Activated T-cell treated with anti-CD3 and anti-CD28 coated beads, Interleukin-2, amount 50 U/mL, for 72 hours (primary cell): ENCODE data around the gene CHN1. TPM values are rescaled to one million over a fixed set of nuclear protein-coding genes. Genes with fewer than 3 reads are reported as not detected.

Source experiments
- ATAC-seq, 2 donors: fragments of 150-1000 bp; cut with Tn5 transposase; replicated peaks in 1 of 2; 2 replicates each; pipeline ENCODE4 v1.10.0; 2021; ENCODE audit warnings: moderate library complexity in 2 of 2, mild to moderate bottlenecking in 1 of 2
- DNase-seq, 2 donors: peaks; one replicate each; pipeline ENCODE4 v3.0.0; 2021 to 2022; ENCODE audit warnings: mixed read lengths in 1 of 2
- H3K27ac Mint-ChIP-seq: one replicate; pipeline ENCODE4 v1.8.0; 2022; ENCODE audit warnings: mild to moderate bottlenecking, moderate library complexity, mixed read lengths
- H3K27me3 Mint-ChIP-seq: one replicate; pipeline ENCODE4 v1.8.0; 2022; ENCODE audit warnings: low read depth, mixed read lengths
- H3K36me3 Mint-ChIP-seq, 2 donors: one replicate each; pipeline ENCODE4 v1.8.0; 2022; ENCODE audit warnings: mixed read lengths in 2 of 2, mild to moderate bottlenecking in 1 of 2; ENCODE audit not compliant: insufficient read depth in 2 of 2
- H3K4me1 Mint-ChIP-seq: one replicate; pipeline ENCODE4 v1.8.0; 2022; ENCODE audit warnings: low read depth, mixed read lengths
- H3K4me3 Mint-ChIP-seq, 2 donors: one replicate each; pipeline ENCODE4 v1.8.0; 2022; ENCODE audit warnings: mild to moderate bottlenecking in 2 of 2, mixed read lengths in 2 of 2, moderate library complexity in 2 of 2
- H3K9me3 Mint-ChIP-seq, 2 donors: one replicate each; pipeline ENCODE4 v1.8.0; 2022; ENCODE audit warnings: mixed read lengths in 2 of 2
- total RNA-seq, 2 donors: library from RNA; stranded (reverse); gene quantifications; one replicate each; pipeline ENCODE4 v1.2.3, GENCODE V29; 2022

The CHN1 gene
- total RNA-seq, 2 donors from 2014 or later: 5.1 to 5.3 TPM

DNA sequence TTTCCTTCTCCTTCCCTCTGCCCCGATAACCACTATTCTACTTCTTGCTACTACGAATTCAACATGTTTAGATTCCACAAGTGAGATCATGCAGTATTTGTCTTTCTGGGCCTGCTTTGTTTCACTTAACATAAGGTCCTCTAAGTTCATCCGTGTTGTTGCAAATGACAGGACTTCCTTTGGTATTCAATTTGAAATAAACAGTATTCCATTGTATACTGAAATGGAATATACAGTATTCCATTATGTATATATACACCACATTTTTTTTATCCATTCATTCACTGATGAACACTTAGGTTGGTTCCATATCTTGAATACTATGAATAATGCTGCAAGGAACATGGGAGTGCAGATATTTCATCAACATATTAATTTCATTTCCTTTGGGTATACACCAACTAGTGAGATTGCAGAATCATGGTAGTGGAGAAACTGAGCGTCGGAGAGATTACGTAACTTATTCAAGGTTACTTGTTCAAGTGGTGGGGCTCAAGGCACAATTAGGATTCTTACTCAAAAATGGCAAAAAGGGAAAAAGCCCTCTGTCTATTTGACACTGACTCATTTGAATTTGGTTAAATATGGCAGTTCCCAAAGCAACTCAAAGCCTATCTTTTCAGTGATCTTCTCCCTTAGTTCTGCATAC, 85.1 kb downstream of the CHN1 start:
- H3K4me3 Mint-ChIP-seq: no peak overlapping the region
- no peak overlapping the region for H3K27ac Mint-ChIP-seq
- no peaks in the 10 kb centered on the region for H3K4me1 Mint-ChIP-seq
- H3K36me3 Mint-ChIP-seq: peaks cover 1 to 2% of the 10 kb centered on the region in 2 donors
- DNase-seq: no peak
- no peaks in the 10 kb centered on the region for H3K27me3 Mint-ChIP-seq
- no peak for ATAC-seq
- peaks cover 2% of the 10 kb centered on the region in 2 donors for H3K9me3 Mint-ChIP-seq

DNA sequence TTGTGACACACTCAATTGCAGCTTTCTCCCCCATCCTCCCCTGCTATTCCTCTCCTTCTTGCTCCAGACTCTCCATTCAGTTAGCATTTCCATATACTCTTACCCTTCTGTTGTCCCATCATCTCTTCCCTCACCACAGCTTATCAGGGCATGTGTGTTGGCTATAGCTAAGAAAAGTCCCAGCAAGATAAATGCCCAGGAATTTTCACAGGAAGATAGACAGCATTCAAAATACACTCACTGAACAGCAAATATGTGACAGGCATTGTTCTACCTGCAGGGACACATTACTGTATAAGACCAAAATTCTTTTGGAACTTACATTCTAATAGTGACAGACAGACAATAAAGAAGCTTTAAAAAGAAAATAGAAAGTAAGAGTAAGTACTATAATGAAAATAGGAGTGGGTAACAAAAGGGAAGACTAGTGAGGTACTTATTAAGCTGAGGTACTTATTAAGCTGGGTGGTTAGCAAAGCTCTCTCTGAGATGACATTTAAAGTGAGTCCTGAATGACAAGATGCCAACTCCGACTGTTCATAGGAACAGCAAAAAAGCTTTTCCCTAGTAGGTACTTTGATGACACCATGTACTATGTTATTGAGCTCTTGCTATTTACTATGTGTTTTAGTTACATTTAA, 86.2 kb downstream of the CHN1 start:
- Mint-ChIP-seq H3K36me3 (peaks cover 1 to 2% of the 10 kb centered on the region in 2 donors), H3K9me3 (peaks cover 2% of the 10 kb centered on the region in 2 donors), H3K27me3 (no peaks in the 10 kb centered on the region), H3K4me1 (no peaks in the 10 kb centered on the region), H3K27ac (no peak overlapping the region), H3K4me3 (no peak overlapping the region)
- DNase-seq (no peak), ATAC-seq (no peak)

DNA sequence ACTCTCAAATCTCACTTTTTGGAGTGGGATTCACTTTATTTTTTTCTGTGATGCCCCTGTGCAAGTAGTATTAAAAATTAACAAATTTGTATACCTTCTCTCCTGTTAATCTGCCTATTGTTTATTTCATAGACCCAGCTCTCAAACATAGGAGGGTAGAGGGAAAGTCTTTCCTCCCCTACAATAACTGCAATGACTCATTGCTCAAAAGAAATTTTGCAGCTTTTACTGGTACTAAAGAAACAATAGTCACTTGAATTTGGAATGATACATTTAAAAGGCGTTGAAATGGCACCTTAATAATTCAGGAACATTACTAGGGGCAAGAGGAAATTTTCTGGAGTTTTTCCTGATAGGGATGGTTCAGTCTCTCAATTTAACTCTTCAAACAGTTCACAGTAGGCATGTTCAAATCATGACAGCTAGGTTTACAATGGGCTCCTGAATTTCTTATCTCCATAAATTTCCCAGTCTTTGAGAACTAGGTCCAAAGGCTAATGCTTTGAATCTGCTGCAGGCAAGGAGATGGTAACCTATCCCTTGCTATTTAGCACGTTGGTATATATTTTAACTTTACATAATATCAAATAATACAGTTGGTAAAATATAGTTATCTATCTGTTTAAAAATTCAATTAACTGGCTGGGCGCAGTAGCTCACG, 88.8 kb downstream of the CHN1 start:
- H3K27ac Mint-ChIP-seq: no peak overlapping the region
- DNase-seq: no peak
- no peak overlapping the region for H3K4me3 Mint-ChIP-seq
- H3K36me3 Mint-ChIP-seq: peaks cover 0 to under 1% of the 10 kb centered on the region in 2 donors
- no peaks in the 10 kb centered on the region for H3K27me3 Mint-ChIP-seq
- ATAC-seq: no peak
- H3K4me1 Mint-ChIP-seq: no peaks in the 10 kb centered on the region
- H3K9me3 Mint-ChIP-seq: peaks cover 0 to under 1% of the 10 kb centered on the region in 2 donors

DNA sequence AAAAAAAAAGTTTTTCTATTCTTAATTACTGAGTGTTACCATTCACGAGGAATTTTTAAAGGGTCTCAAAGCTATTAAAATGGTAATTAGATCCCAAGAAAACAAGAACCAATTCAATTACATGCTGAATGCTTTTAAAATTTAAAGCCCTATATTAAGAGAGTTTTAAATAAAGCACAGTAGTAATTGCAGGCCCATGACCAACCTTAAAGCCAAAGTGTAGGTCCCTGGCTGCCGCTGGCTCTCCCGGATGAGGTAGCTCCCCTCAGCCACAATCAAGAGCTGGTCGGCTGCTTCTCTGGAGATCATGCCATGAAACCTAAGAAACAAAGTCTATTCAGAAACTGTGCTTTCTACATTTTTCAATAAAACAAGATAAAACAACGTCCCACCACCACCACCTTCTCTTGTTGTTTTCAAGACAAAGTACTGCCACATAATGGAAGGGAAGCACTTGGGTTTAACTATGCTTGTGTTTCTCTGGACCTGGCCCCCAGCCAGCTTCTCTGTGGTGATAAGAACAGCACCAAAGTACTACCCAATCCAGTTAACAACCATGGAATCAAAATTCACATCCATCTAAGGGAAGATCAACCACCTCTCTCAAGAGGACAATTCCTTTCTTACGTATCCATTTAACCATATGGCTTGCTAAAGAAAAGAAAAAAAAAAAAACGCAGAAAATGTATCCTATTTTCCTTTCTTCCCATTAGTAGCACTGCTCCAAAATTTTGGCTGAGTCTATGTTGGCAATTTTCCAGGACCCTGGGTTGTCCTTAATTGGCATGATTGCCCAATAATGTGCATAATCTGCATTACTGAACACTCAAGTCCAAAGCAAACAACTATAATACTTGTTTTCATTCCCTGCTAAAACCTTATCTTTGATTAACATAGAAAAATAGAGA, 90.1 kb downstream of the CHN1 start:
- Mint-ChIP-seq H3K36me3 (no peaks in the 10 kb centered on the region), H3K27ac (no peak overlapping the region), H3K4me1 (no peaks in the 10 kb centered on the region), H3K9me3 (no peaks in the 10 kb centered on the region), H3K4me3 (no peak overlapping the region), H3K27me3 (no peaks in the 10 kb centered on the region)
- ATAC-seq (no peak), DNase-seq (no peak)

DNA sequence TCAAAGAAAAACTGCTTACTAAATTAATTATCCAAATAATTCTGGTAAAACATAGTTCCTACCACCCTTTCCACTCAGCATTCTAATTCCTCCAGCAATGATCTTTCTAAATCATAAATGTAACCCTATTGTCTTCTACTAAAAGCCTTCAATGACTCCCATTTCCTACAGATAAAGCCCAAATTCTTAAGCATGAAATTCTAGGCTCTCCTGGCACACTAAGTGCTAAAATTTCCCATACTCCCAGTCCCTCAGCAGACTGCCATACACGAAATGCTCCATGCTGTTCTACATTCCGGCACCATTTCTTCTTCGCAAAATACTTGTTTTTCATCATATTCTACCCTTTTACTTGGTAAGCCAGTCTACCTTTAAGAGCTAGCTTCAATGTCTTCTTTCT, 96.9 kb downstream of the CHN1 start:
- no peaks in the 10 kb centered on the region for H3K9me3 Mint-ChIP-seq
- H3K4me1 Mint-ChIP-seq: peaks cover under 1% of the 10 kb centered on the region
- no peak overlapping the region for H3K27ac Mint-ChIP-seq
- no peaks in the 10 kb centered on the region for H3K36me3 Mint-ChIP-seq
- H3K4me3 Mint-ChIP-seq: no peak overlapping the region
- H3K27me3 Mint-ChIP-seq: no peaks in the 10 kb centered on the region
- no peak for DNase-seq
- no peak for ATAC-seq

DNA sequence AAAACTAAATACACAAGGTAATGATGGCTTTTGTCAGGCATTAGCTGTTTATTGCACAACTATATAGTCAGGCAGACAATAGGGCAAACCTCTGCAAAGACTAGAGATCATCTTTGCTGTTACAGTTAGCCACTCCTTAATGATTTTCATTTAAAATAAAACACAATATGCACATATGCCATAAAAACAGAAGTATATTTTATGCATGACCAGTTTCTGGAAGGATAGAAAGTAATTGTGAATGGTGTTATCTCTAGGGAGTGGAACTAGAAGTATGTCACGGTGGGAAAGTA, 102.0 kb downstream of the CHN1 start:
- Mint-ChIP-seq H3K36me3 (no peaks in the 10 kb centered on the region), H3K27ac (no peak overlapping the region), H3K4me1 (peaks cover 25% of the 10 kb centered on the region), H3K4me3 (no peak overlapping the region), H3K9me3 (no peaks in the 10 kb centered on the region), H3K27me3 (no peaks in the 10 kb centered on the region)
- no peak for DNase-seq
- no peak for ATAC-seq

DNA sequence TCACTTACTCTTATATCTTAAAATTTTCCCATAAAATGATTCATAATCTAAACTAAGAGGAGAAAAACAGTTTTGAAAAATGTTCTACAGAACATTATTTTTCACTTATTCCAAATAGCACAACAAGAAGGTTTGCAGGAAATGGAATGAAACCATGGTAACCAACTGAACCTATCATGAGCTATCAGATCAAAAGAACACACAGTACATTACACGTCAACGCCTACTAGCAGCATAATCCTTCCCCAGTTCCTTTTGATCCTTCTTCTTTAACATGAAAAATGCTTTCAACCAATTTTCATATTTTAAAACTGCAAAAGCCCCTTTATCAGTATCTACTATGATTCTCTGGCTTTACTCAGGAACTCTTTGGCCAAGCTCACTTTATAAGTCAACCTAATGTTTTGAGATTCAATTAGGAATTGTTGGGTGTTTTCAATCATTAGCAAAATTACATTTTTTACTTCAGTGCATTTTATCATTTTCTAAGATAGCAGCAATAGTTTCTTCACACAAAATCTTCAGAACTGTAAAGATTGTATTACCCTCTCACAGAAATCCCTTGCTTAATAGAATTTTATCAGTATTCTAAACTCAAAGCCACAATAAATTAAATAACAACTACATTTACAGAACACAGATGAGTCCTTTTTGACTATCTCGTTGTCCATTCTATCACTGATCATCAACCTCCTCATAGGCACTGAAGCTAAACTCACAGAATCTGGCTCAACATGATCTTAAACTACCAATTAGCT, 102.5 kb downstream of the CHN1 start:
- Mint-ChIP-seq H3K27me3 (no peaks in the 10 kb centered on the region), H3K4me1 (peaks cover 25% of the 10 kb centered on the region), H3K4me3 (peak overlapping the region in 1 of 2 donors; percentile 45), H3K27ac (peak overlapping the region; percentile 71), H3K9me3 (no peaks in the 10 kb centered on the region), H3K36me3 (no peaks in the 10 kb centered on the region)
- no peak for DNase-seq
- peak in 1 of 2 donors; percentile 58 for ATAC-seq

DNA sequence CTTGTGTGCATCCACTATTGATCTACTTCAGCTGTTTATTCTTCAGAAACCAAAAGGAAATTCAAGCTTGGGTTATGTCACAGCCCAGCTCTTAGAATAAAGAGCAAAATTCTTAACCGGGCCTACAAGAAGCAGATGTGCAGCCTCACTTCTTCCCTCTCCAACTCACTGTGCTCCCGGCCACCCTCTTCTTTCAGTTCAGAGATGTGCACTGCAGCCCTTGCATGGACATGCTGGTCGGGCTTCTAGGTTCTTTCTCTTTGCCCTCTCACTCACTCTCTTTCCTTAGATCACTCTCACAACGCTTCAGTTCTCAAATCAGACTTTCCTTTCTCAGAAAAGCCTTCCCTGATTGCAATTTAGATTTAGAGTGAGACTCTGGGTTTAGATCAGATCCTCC, 104.1 kb downstream of the CHN1 start:
- peak overlapping the region; percentile 6 for H3K27ac Mint-ChIP-seq
- H3K27me3 Mint-ChIP-seq: no peaks in the 10 kb centered on the region
- peaks cover 25% of the 10 kb centered on the region for H3K4me1 Mint-ChIP-seq
- no peaks in the 10 kb centered on the region for H3K9me3 Mint-ChIP-seq
- peak overlapping the region; percentile 54 to 73 for H3K4me3 Mint-ChIP-seq
- ATAC-seq (peak; percentile 66 to 72), DNase-seq (peak; percentile 11 to 14)
- H3K36me3 Mint-ChIP-seq: no peaks in the 10 kb centered on the region

DNA sequence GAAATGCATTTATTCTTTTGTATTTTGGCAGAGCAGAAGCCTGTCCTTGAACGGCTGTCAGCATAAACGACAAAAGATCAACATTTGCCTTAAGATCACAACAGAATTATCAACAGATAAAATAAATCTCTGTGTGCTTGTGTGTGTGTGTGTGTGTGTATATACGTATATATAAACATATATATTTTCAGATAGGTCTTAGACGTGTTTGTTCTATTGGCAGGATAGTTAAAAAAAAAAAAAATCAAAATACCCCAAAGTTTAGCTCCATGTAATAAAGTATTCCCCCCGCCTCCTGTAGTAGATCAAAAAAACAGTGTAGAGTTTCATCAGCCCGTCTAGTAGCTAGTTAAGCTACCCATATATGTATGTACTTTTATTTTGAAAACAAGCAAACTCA, 107.9 kb downstream of the CHN1 start:
- Mint-ChIP-seq H3K27me3 (no peaks in the 10 kb centered on the region), H3K9me3 (no peaks in the 10 kb centered on the region), H3K27ac (no peak overlapping the region), H3K4me3 (no peak overlapping the region), H3K4me1 (peaks cover 22% of the 10 kb centered on the region), H3K36me3 (no peaks in the 10 kb centered on the region)
- ATAC-seq: no peak
- DNase-seq: no peak

DNA sequence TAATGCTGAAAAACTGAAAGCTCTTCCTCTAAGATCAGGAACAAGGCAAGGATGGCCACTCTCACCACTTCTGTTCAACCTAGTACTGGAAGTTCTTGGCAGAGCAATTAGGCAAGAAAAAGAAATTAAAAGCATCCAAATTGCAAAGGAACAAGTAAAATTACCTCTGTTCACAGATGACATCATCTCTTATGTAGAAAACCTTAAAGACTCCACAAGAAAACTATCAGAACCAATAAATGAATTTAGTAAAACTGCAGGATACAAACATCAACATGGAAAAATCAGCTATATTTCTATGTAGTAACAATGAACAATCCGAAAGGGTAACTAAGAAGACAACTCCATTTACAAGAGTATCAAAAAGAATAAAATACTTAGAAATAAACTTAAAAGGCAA, 112.2 kb downstream of the CHN1 start:
- Mint-ChIP-seq H3K27me3 (no peaks in the 10 kb centered on the region), H3K4me1 (peaks cover 10% of the 10 kb centered on the region), H3K4me3 (no peak overlapping the region), H3K27ac (peak overlapping the region; percentile 32), H3K36me3 (peaks cover 0 to 1% of the 10 kb centered on the region in 2 donors), H3K9me3 (no peaks in the 10 kb centered on the region)
- ATAC-seq (no peak), DNase-seq (no peak)

DNA sequence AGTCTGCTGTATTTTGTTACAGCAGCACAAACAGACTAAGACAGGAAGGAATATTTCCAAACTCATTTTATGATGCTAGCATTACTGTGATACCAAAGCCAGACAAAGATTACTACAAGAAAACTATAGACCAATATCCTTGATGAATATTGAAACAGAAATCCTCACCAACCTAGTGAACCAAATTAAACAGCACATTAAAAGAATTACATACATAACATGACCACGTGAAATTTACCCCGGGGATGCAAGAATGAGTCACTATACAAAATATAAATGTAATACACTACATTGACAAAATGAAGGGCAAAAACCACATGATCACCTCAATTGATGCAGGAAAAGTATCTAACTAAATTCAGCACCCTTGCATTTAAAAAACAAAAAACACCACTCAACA, 112.6 kb downstream of the CHN1 start:
- Mint-ChIP-seq H3K36me3 (peaks cover 0 to 1% of the 10 kb centered on the region in 2 donors), H3K4me1 (peaks cover 10% of the 10 kb centered on the region), H3K4me3 (no peak overlapping the region), H3K27ac (no peak overlapping the region), H3K9me3 (no peaks in the 10 kb centered on the region), H3K27me3 (no peaks in the 10 kb centered on the region)
- no peak for DNase-seq
- peak; percentile 32 to 46 for ATAC-seq

DNA sequence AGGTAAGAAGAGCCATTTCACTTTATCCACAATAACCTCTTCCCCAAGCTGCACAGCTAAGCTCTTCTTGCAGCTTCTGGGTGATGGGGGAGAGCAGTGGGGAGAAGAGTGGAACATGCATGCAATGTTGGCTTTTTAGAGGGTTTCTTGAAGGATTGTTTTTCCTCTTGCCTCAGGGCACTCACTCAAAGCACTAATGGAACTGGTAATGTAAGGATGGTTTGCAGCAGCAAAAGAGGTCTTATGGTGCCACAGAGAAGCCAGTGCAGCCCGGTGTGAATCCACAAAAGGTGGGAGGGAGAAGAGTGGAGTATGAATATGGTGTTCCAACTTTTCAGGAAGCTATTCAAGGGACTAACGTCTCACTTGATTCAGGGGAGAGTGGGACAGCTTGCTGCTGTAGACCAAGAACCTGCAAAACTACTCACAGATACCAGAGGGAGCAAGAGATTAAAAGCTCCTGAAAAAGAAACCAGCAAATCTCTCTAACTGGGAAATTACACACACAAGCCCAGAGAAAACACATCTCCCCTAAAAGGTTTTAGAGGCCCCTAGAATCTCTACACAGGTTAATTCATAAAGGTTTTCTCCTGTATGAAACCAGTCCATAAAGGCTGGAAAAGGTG, 116.4 kb downstream of the CHN1 start:
- Mint-ChIP-seq H3K4me3 (no peak overlapping the region), H3K9me3 (no peaks in the 10 kb centered on the region), H3K27ac (no peak overlapping the region), H3K36me3 (peaks cover 0 to 1% of the 10 kb centered on the region in 2 donors), H3K4me1 (peaks cover 10% of the 10 kb centered on the region), H3K27me3 (no peaks in the 10 kb centered on the region)
- ATAC-seq (no peak), DNase-seq (no peak)
